Frontal cortex (tissue), 4 donors: ENCODE data around the gene PIGQ. TPM values are rescaled to one million over a fixed set of nuclear protein-coding genes. Genes with fewer than 3 reads are reported as not detected.

Experiments used
- DNase-seq, 2 donors: peaks; one replicate each; pipeline ENCODE4 v3.0.0; 2012; ENCODE audit warnings: low spot score in 2 of 2
- FAIRE-seq: peaks from 2 replicates; lab custom pipeline; 2012; peaks lifted over from hg19 to GRCh38; lab: Jason Lieb, UNC
- total RNA-seq: library from RNA; depleted of rRNA; stranded (reverse); fragments of >200 nt; gene quantifications from one replicate; pipeline ENCODE4 v1.2.3, GENCODE V29; 2014
- donor health status: control.
- donor health status: control.
- donor health status: control.

PIGQ gene
- total RNA-seq, 1 donor from 2014 or later: 16.7 TPM

DNA sequence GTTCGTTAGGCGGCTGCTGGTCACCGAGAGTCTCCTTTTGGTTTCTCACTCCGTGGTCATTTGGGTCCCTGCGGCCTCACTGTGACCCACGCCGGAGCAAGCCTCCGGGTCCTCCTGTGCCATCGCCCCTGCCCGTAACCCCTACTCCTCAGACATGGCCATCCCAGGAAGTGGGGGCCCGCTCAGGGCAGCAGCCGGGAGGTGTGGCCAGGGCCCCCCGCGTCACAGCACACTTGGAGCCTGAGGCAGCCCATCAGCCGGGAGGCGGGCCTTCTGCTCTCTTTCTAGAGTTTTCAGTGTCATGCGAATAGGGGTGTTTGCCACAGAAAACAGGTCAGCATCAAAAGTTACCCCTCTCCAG, 53.1 kb downstream of the PIGQ start:
- DNase-seq (no peak), FAIRE-seq (no peak)

DNA sequence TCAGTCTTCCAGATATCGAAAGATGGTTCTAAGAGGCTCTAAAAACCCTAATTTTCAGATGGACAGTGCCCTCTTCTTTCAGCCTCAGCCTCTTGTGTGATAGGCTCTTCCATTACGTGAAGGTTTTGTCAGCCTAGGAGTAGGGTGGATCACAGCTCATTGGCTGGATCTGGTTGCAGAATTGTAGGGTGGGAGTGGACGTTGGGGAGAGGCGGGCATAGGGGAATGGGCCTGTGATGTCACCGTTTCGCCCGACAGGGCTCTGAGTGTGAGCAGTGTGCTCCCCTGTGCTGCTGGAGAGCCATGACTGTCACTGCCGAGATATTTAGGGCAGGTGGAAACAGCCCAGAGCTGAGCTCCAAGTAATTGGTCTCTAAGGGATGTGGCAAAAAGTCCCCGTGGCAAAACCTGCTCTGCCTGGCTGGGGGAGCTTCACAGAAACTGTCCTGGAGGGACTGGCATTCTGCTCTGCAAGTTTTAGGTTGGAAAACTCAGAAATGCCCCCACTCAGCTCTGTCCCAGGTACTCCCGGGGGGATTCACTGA, 54.8 kb downstream of the PIGQ start:
- FAIRE-seq: no peak
- DNase-seq: peak in 1 of 2 donors; percentile 49

- DNase-seq (no peak), FAIRE-seq (no peak)
Observed at GRCh38 chr16:625117-625976, 55.6 kb downstream of the PIGQ start.

GRCh38 chr16:625977-626765, 56.4 kb downstream of the PIGQ start:
- FAIRE-seq (no peak), DNase-seq (no peak)

DNA sequence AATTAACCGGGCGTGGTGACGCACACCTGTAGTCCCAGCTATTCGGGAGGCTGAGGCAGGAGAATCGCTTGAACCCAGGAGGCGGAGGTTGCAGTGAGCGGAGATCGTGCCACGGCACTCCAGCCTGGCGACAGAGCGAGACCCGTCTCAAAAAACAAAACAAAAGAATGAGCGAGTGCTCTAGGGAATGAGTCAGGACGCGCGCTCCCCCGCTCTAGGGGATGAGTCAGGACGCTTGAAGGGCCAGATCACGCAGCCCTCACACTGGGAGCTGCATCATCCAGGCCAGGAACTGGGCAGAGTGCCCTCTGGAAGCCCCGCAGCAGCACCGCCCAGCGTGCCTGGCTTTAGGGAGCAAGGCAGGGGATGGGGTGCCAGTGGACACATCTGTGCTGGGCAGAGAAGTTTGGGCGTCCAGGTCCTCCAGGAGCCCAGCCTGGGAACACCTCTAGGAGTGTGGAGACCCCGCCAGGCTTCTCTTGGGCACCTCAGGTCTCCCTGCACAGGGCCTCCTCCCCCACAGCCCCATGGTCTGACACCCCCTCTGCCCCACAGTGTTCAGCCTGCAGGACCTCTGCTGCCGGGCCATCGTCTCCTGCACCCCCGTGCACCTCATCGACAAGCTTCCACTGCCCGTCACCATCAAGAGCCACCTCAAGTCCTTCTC, 57.2 kb downstream of the PIGQ start:
- DNase-seq: peak in 1 of 2 donors; percentile 57
- no peak for FAIRE-seq

DNA sequence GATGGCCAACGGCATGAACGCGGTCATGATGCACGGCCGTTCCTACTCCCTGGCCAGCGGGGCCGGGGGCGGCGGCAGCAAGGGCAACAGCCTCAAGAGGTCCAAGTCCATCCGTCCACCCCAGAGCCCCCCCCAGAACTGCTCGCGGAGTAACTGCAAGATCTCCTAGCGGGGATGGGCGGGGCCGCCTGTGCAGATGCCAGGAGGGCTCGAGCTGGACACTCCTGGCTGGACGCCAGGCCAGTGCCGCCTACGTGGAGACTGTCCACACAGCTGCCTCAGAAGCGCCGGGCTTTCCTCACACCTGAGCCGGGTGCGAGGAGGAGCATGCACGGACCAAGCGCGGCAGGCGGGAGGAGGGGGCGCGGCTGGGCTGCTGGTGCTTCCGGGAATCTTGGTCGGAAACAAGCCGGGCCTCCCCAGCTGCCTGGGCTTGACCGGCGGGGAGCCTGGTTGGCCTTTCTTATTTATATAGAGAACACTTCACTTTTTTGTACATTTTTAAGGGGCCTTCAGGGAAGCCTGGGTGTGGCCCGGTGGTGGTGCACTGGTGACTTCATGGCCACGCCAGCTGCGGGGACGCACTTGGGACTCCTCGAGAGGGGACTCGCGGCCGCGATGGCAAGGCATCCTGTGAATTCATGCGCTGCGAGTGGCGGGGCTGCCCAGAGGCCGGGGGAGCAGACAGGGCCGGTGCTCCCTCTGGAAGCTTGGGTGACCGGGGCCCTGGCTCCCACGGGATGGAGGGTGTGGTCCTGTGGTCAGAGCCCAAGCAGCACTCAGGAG, 57.9 kb downstream of the PIGQ start:
- DNase-seq (no peak), FAIRE-seq (no peak)

DNA sequence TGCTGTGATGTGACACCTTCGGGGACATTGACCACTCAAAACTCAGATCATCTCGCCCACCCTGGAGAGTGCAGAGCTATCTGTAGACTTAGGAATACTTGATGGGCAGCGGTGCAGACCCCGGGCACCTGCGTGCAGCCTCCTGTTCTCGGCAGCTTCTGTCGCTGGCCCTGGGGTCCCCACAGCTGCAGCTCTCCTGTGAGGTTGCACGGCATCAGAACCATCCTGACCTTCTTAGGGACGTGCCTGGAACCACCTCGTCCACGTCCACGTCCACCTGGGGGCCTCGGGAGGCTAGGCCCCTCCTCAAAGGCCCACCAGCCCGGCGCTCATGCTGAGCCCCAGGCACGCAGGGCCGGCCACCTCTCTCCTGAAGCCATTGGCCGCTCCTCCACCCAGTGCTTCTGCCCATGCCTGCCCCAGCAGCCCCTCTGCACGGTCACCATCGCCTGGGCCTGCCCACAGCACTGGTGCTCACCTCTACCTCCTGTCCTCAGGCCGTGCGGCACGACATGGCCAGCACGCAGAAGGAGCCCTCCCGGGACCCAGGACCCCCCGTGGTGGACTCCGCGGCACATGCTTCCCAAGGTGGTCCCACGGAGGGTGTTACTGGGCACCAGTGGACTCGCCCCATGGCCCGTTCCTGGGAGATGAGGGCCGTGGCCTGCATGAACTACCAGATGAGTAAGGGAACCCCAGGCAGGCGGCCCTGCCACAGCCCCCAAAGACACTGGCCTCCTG, 58.7 kb downstream of the PIGQ start:
- no peak for FAIRE-seq
- DNase-seq: no peak

DNA sequence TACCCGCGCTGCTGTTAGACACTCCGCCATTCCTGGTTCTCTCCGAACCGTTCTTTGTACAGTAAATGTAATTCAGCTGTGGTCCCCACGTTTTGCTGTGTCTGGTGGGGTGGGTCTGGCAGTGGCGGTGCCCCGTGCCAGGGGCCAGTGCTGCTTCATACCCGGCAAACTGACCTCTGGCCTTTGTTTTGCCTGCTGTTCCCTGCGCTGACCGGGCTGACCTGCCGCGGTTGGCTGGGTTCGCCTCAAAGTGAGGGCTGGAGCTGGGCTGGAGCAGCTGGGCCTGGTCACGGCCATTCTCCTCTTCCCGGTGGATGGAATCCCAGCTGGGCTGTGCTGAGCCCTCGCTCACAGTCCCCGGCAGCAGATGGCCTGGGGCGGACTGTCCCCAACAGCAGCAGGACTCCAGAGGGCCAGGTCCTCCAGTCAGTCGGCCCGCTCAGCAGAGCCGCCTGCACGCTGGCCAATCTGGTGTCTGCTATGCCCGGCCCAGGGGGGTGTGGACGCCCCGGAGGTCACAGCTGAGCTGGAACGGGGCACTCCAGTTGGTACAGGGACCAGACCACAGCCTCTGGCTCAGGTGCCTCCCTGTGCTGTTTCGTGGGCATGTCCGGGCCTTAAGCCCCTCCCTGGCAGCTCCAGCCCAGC, 59.5 kb downstream of the PIGQ start:
- FAIRE-seq (no peak), DNase-seq (no peak)

GRCh38 chr16:629833-630248, 60.1 kb downstream of the PIGQ start:
- FAIRE-seq (no peak), DNase-seq (no peak)

DNA sequence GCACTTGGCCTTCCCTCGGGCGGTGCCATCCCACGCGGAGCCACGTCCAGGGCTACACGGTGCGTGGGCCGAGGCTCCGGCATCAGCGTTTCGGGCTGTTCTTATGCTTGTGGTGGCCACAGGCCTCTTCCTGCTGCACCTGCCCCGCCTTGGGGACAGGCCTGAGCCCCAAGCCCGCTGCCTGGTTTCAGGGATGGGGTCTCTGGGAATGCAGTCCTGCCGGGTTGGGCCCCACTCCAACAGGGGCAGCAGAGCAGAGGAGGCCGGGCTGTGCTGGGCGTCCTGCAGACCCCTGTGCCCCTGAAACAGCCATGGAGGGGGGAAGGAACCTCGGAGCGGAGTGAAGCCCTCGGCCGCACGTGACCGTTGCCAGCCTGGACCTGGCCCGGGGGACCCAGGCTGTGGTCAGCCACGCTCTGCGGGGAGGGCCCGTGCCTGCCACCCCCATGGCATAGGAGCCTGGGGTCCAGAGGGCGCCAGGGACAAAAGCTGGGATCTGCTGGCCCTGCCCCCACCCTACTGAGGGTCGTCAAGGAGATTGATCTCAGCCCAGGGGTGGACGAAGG, 60.6 kb downstream of the PIGQ start:
- FAIRE-seq: no peak

DNA sequence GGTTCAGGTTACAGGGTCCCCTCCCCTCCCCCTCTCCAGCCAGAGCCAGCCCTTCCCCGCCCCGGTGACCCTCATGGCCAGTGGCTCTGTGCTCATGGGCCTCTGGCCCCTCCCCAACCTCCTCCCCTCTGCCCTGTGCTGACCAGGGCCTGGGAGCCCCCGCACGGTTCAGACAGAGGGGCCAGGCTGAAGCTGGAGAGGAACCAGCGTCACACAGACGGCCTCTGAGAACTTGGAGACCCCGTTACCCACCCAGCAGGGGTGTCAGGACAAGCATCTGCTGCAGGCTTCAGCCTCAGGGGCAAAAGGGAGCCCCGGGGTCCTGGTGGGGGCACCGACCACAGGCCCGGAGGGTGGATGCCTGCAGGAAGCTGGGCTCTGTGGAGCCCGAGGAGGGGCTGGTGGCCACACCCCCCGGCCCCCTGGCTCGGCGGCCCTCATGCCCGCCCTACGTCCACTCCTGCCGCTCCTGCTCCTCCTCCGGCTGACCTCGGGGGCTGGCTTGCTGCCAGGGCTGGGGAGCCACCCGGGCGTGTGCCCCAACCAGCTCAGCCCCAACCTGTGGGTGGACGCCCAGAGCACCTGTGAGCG, 61.1 kb downstream of the PIGQ start, which contains the start of gene WFIKKN1:
Gene WFIKKN1, plus strand, starts transcription at position 171 of the 591 bp plus-strand sequence. Its CDS starts 269 bp downstream, at position 440.
- FAIRE-seq (no peak), DNase-seq (no peak)

More for the DNA sequence above, 60.6 kb downstream of the PIGQ start:
- no peak for DNase-seq

DNA sequence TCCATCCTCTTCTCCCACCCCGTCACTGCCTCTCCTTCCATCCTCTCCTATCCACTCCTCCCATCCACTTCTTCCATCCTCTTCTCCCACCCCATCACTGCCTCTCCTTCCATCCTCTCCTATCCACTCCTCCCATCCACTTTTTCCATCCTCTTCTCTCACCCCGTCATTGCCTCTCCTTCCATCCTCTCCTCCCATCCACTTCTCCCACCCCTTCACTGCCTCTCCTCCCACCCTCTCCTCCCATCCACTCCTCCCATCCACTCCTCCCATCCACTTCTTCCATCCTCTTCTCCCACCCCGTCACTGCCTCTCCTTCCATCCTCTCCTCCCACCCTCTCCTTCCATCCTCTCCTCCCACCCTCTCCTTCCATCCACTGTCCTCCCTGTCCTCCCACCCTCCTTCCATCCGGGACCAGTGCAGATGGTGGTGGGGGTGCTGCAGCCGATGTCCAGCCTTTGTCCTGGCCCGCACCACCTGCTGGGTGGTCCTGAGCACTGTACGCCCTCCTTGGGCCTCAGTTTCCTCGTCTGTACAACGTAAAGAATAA, 62.1 kb downstream of the PIGQ start:
- DNase-seq (no peak), FAIRE-seq (no peak)

DNA sequence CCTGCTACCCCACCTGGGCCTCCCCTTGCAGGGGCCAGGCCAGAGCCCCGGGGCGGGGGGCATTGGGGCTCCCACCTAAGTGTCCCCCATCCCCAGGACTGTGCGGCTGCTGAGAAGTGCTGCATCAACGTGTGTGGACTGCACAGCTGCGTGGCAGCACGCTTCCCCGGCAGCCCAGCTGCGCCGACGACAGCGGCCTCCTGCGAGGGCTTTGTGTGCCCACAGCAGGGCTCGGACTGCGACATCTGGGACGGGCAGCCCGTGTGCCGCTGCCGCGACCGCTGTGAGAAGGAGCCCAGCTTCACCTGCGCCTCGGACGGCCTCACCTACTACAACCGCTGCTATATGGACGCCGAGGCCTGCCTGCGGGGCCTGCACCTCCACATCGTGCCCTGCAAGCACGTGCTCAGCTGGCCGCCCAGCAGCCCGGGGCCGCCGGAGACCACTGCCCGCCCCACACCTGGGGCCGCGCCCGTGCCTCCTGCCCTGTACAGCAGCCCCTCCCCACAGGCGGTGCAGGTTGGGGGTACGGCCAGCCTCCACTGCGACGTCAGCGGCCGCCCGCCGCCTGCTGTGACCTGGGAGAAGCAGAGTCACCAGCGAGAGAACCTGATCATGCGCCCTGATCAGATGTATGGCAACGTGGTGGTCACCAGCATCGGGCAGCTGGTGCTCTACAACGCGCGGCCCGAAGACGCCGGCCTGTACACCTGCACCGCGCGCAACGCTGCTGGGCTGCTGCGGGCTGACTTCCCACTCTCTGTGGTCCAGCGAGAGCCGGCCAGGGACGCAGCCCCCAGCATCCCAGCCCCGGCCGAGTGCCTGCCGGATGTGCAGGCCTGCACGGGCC, 62.9 kb downstream of the PIGQ start:
- DNase-seq: no peak
- no peak for FAIRE-seq

DNA sequence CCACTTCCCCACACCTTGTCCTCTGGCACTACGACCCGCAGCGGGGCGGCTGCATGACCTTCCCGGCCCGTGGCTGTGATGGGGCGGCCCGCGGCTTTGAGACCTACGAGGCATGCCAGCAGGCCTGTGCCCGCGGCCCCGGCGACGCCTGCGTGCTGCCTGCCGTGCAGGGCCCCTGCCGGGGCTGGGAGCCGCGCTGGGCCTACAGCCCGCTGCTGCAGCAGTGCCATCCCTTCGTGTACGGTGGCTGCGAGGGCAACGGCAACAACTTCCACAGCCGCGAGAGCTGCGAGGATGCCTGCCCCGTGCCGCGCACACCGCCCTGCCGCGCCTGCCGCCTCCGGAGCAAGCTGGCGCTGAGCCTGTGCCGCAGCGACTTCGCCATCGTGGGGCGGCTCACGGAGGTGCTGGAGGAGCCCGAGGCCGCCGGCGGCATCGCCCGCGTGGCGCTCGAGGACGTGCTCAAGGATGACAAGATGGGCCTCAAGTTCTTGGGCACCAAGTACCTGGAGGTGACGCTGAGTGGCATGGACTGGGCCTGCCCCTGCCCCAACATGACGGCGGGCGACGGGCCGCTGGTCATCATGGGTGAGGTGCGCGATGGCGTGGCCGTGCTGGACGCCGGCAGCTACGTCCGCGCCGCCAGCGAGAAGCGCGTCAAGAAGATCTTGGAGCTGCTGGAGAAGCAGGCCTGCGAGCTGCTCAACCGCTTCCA, 63.7 kb downstream of the PIGQ start:
- DNase-seq: no peak
- FAIRE-seq: no peak
